Hindlimb muscle (tissue), 1 donor: ENCODE results near the gene CROCC2. TPM values are rescaled to one million over a fixed set of nuclear protein-coding genes. Genes with fewer than 3 reads are reported as not detected.
A peak's percentile ranks its signal among the peaks of the same experiment; 100 is the strongest.

Experiments
- DNase-seq: peaks from one replicate; pipeline ENCODE4 v3.0.0-alpha.2; 2013
- polyA plus RNA-seq: library from polyadenylated mRNA; unstranded; fragments of 120-200 nt; gene quantifications from one replicate; pipeline ENCODE4 v1.2.1, GENCODE V29; 2013; ENCODE audit not compliant: insufficient read length

Gene CROCC2
- polyA plus RNA-seq, 1 donor: 0.22 TPM

DNA sequence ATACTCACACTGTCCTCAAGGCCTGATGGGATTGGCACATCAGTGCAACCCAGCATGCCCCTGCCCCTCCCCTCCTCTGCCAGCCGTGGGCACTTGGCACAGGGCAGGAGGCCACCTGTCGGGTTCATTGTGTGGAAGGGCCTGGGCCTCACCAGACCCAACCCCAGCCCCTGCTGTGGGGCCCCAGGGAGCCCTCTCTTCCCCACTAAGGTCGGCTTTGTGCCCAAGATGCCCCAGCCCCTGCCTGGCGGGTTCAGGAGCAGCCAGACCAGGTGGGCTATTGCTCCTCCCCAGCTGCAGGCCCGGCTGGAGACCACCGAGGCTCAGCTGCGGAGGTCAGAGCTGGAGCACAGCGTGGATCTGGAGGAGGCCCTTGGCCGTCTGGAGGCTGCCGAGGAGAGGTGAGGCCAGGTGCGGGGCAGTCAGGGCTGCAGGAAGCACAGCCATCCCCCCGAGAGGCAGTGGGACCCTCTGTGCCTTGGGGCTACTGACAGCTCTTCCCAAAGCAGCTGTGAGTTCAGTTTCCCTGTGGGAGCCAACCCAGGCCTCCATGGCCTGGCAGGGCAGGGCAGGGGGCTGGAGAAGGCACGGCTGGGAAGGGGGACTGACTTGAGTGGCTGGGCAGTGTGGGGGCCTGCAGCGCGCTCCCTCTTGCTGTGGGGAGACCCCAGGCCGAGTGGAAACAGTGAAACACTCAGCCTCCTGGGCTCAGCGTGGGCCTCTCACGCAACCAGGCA is 16.3 kb downstream of the CROCC2 start:
- DNase-seq: no peak

DNA sequence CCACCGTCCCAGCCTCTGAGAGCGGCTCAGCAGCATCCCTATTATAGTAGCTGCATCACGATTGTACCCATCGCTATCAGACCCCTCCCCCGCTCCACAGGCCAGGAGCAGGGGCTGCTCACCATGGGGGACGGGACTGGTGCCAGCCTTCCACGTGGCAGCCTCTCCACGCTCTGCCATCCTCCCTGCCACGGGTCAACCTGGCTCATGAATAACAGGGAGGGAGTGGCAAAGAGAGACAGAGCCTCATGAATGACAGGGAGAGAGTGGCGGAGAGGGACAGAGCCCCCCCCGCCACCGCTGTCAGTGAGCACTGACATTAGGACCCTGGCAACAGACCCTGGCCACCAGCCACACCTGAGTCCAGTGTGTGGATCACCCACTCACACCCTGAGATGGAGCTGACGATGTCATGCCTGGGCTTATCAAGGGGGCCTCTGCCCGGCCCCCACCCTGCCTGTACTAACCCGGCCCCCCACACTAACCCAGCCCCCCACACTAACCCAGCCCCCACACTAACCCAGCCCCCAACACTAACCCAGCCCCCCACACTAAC is 16.9 kb downstream of the CROCC2 start:
- no peak for DNase-seq

DNA sequence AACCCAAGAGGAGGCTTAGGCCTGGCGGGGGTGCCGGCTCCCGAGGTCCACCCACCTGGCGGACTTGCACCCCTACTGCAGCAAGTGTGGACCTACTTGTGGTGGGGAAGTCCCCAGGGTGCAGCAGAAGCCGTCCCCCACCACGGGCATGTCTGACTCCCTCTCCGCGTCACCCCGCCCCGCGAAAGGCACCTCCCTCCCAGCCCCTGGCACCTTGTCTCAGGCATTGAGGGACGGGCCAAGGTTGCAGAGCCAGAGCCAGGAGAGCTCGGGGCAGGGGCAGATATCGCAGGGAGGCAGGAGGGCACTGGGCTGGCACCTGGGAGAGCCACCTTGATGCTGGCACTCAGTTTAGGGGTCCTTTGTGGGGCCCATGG is 19.0 kb downstream of the CROCC2 start:
- DNase-seq: no peak

DNA sequence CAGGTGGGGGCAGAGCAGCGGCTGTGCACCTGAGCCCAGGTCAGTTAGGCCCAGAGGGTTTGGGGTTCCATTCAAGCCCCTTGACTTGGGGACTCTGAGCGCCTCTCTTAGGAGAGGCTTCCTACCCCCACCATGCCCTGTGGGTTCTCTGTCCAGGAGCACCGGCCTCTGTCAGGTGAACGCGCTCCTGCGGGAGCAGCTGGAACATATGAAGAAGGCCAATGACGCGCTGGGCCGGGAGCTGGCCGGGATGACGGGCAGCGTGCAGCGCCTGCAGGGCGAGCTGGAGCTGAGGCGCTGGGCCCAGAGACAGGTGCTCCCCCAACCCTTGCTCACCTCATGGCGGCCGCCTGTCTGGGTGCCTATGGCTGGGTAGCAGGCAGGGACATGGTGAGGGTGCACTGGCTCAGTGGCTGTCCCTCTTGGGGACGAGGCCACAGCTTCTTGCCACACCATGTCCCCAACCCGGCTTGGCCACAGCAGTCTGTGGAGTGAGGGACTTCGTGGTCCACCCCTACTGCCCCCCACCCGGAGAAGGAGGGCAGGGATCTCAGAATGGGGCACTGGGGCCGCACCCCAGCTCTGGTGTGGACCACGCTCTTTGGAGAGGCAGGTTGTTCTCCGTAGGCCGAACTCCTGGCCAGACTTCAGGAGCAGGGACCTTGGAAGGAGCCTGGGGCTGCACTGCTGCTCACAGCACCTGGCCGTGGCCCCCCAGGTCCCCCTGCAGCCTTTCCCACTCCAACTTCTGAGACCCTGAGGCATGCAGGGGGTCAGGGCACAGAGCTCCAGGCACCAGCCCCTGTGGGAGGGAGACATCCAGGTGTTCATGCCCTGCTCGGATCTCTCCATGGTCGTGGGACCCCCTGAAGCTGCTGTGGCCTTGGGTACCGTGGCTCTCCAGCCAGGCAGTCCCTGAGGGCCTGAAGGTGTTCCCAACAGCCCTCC is 19.7 kb downstream of the CROCC2 start:
- no peak for DNase-seq

DNA sequence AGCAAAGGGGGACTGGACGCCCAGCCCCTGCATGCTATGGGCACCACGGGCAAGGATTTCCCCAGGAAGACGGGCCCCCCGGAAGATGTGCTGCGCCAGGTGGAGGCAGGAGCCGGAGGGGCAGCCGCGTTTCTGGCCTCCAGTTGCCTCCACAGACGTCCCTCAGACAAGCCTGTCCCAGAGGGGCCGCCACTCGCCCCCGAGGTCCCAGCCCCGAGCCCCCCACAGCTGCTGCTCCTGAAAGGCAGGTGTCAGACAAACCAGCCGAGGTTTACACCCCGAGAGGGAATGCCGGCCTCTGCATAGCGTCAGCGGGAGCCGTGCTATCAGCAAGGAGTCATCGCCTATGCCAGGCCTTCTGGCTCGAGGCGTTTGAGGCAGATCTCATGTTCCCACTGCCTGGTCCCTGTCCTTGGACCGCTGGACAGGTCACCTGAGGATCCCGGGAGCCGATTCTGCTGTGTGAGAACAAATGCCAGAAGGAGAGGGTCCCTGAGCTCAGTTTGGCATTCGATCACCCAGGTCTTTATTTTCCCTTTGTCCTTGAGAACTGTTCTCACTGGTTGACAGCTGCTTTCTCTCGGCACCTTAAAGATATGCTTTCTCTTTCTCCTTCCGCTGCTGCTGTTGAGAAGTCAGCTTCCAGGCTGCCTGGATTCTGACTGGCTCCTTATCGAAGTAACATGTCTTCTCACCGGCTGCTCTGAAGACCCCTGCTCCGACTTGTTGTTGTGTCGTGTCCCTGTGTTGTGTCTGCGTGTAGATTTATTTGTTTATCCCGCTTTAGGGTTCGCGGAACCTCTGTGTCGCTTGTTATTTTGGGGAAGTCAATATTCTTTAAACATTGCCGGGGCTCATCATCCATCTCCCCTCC is 20.6 kb downstream of the CROCC2 start:
- no peak for DNase-seq

DNA sequence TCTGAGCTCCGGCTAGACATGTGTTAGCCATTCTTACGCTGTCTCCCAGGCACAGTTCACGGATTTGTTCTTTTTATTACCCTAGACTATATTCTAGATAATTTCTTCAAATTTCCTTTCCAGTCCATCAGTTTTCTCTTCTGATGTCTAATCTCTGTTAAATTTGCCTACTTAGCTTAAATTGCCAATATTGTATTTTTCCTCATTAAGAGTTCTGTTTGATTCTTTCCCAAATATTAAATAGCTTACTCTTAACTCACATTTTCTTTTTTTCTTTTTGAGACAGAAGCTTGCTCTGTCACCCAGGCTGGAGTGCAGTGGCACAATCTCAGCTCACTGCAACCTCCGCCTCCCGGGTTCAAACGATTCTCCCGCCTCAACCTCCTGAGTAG is 21.2 kb downstream of the CROCC2 start:
- no peak for DNase-seq

DNA sequence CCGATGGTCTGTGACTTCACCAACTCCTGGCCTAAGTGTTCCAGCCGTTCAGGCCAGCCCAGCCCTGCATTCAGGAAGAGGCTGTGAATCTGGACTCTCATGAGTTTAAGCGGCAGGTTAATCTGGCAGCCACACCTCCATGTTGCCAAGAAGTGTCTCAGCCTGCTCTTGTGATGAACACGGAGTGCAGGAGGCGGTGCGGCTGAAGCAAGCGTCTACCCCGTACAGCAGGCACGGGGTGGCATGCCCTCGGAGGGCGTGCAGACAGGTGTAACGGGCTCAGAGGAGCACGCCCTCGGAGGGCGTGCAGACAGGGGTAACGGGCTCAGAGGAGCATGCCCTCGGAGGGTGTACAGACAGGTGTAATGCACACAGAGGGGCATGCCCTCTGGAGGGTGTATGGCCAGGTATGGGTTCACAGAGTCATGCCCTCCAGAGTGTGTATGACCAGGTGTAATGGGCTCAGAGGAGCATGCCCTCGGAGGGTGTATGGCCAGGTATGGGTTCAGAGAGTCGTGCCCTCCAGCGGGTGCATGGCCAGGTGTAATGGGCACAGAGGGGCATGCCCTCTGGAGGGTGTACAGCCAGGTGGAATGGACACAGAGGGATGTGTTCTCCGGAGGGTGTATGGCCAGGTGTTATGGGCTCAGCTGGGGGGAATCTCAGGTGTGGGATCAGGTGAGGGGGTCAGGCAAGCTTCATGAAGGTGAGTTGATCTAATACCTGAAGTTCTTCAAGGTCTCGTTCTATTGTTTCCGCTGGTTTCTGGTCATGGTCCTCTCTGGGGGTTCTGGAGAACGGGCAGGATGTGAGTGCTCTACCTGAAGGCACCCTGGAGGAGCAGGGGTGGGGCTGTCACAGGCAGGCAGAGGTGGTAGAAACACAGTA is 22.6 kb downstream of the CROCC2 start:
- no peak for DNase-seq

DNA sequence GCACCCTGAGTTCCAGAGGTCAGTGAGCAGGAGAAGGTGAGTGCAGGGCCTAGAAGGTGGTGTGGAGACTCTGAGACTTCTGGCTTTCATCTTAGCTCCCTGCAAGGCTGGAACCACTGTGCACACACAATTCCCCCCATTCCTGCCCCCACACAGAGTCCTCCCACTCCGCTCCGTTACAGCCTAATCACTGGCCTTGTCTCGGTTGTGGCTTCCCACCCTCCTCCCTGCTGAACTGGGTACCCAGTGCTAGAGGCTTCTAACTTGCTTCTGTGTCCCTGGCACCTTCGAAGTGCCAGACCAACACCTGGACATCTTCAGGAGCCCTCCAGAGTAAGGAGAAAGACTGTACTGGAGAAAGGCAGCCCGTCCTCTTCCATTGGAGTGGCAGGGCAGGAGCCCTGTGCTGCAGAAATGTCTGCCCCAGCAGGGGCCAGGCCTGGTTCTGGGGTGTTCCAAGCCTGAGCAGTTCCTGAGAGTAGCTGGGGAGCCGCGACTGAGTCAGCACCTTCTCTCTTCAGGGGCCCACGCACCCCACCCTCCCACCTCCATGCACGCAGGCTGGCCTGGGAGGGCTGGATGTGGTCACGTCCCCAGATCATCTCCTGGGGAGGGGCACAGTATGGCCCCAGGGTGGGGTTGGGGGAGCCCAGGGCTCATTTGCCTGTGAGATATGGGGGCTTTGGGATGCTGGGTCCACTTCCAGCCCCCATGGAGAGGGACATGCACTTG is 23.4 kb downstream of the CROCC2 start:
- DNase-seq: no peak

DNA sequence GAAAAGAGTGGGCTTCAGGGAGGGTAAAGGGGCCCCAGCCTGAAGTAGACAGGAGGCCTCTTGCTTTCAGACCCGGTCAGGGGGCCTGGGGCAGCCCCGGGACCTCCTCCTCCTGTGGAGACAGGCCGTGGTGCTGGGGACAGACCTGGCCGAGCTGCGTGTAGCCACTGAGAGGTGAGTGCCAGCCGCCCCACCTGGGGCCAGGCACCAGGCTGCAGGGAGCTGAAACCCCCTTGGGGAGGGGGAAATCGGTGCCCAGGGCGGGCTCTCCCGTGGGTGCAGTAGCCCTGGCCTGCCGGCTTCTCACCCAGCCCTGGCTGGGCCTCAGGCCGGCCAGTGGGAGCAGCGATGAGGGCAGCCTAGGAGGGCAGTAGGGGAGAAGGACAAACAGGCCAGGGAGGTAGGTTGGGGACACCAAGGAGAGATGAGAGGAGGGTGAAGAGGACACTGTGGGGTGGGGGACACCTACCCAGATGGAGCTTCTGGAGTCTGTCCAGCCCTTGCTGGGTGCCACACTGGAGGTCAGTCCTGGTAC is 24.0 kb downstream of the CROCC2 start:
- DNase-seq: no peak

DNA sequence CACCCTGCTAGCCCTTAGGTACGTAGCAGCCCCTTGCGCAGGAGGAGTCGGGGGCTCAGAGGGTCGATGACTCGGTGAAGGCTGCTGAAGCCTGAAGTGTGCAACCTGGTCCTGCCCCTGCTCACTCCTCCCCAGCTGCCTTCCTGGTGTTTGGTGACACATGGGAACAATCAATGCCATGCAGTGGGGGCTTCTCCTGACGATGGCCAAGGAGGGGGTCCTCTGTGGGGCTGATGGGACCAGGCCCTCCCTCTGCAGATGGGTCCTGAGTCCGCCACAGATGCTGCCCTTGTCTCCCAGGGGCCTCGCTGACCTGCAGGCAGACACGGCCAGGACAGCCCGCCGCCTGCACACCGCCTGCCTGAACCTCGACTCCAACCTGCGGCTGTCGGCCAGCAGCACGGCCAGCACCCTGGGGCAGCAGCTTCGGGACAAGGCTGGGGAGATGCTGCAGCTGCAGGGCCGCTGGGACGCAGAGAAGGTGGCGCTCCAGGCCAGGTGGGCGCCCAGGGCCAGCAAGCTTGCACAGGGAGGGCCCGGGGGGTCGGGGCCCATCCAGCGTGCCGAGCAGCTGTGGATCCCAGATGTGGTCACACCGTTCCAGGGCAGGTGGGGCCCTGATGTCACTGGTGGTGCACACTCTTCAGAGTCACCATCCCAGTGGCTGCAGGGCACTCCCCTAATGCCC is 24.6 kb downstream of the CROCC2 start:
- no peak for DNase-seq

DNA sequence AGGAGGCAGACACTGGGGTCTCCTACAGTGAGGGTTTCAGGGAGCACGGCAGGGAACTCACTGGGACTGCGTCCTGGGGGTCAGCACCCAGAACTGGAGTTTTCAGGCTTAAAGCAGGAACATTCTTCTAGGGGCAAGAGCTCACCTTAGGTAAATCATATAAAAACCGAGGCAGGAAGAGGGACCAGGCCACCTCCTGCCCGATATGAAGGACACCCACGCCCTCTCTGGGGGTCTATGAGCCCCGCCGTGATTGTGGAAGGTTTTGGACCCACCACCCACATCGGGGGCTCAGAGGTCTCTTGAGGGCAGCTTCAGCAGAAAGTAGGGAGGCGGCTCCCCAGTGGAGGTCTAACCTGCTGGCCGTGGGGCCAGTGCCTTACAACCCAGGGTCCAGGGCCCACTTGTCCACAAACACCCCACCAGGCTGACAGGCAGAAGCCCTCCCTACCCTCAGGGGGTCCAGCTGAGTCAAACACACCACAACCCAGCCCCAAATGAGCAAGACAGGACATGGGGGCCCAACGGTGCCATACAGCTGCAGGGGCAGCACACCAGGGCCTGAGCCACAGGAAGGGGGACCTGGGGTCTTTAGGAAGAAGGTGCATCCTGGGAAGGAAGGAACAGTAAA is 25.3 kb downstream of the CROCC2 start:
- no peak for DNase-seq

DNA sequence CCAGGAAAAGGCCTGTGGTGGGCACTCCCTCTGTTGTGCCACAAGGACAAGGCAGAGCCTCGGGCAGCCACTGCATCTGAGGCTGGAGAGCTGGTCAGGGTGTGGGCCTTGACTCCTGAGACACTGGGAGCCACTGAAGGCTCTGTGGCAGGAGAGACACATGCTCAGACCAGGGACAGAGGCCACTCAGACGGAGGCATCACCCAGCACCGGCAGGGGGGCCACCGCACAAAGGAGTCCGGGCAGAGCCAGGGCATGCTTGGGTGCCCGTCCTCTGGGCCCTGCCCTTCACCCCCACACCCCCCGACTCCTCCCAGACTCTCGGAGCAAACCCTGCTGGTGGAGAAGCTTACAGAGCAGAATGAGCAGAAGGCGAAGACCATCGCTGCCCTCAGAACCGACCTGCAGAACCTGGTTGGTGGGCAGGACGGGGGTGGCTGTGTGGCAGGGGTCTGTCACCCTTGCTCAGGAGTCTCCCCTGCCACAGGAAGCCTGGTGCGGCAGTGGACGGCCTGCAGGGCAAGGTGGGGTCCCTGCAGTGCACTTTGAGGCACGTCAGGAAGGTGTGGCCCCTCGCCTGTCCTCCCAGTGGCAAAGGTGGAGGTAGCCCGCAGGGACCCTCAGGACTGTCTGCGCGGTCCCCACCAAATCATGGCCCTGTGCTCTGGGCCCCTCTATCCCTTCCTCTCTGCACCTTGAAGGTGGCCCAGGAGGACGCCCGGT is 26.0 kb downstream of the CROCC2 start:
- no peak for DNase-seq

DNA sequence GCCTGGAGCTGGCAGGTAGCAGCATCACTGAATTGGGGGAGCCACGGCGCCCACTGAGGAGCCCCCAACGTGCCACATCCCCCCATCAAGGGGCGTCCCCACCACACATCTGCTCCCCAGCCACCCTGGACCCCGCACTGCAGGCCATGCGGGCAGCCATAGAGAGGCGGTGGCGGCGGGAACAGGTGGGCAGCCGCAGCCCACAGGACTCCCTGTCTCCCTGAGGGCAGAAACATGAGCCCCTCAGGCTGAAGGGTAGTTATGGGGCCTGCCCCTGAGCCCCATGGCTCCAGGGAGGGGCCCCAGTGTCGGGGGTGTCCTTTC is 26.6 kb downstream of the CROCC2 start:
- no peak for DNase-seq

DNA sequence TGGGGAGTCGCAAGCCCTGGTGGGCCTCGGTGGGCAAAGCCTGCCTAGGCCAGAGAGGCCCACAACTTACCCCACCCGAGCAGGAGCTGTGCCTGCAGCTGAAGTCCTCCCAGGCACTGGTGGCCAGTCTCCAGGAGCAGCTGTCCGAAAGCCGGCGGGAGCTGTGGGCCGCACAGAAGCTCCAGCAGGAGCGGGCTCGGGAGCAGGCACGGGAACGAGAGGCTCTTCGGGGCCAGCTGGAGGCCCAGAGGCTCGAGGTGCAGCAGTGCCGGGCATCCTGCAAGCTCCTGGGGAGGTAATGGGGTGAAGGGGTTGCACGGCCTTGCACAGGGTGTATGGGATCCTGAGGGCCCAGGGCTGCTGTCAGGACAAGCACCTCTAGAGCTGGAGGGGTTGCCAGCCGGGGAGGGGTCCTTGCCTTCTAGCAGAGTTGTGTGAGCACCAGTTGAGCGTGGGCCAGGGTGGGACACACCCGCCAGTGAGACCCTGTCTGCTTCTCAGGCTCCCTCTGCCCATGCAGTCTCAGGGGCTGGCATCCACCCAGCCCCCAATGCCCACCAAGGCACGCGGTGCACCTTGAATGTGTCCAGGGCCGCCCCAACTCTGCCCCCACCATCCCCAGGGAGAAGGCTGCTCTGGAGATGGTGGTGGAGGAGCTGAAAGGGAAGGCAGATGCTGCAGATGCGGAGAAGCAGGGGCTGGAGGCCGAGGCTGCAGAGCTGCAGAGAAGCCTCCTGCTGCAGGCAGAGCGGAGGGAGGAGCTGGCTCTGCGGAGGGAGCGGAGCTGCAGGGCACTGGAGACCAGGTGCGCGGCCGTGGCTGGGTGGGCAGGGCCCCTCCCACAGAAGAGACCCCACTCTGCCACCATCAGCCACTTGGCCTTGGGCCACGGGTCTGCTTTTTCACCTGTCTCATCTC is 27.2 kb downstream of the CROCC2 start:
- no peak for DNase-seq

DNA sequence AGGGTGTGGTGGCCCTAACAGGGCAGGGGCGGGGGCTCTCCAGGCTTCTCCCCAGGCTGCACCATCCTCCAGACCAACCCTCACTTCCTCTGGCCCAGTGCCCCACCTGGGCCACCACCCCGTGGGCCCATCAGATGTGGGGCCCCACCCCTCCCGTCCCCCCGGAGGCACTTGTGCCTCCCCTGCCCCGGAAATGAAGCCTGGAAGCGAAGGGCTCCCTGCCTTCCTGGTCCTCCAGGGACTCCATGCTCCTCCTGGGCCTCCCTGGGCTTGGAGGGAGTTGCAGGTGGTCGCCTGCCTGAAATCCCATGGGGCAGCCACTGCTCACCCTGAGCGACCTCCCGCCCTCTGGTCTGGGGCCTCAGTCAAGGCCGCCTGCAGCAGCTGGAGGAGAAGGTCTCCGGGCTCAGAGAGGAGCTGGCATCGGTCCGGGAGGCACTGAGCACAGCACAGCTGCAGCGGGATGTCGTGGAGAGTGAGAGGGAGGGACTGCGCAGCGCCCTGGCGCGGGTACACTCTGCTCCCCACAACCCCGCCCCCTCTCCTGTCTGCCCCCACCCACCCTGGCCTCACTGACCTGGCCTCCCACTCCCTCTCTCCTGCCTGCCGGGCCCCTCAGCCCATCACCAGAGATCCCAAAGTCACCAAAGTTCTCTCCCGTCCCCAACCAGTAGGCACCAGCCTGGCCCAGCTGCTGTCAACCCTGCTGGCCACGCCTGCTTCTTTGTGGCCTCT is 28.0 kb downstream of the CROCC2 start:
- DNase-seq: peak; percentile 47

DNA sequence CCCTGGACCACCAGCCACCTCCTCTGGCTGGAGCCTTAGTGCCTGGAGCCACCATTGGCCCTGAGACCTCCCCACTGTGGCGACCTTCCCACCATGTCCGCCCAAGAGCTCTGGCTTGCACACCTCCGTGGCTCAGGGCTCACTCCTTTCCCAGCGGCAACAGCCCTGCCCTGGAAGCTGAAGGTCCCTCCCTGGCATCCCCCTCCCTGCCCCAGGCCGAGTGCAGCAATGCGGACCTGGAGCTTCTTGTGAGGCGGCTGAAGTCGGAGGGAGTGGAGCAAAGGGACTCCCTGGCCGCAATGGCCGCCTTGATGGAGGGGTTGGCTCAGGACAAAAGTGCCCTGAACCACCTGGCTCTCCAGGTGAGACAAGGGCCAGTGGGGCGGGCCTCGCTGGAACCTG is 28.6 kb downstream of the CROCC2 start:
- no peak for DNase-seq
